Suppressor macrophage (primary cell): ENCODE data around the gene CCDC97.
"Not testable (repeated sequence)": the region's sequence is repeated elsewhere in the genome, so short reads cannot be mapped to it uniquely, and the experiment has no call there.

Source experiments
- DNase-seq, 4 experiments: peaks; one replicate each; pipeline ENCODE4 v3.0.0-alpha.2; 2020 to 2022
- total RNA-seq, 17 experiments: gene quantifications; one replicate each; lab custom pipeline; 2026; ENCODE audit warnings: mixed read lengths in 6 of 17, inconsistent platforms in 3 of 17; lab: John Stamatoyannopoulos, UW

CCDC97 gene
- total RNA-seq, result 3.3 to 24.6 (median 13.6) reads per million in 17 experiments

GRCh38 chr19:41310033-41310831, at the start of gene CCDC97:
TSS of gene CCDC97 (plus strand) at chr19:41310172. CDS start at chr19:41310311, 139 bp downstream.
- DNase-seq, result peak; percentile 90 to 96 (median 94)

- no peak for DNase-seq
Measured at GRCh38 chr19:41261474-41262190, 48.3 kb upstream of the CCDC97 start.

GRCh38 chr19:41263042-41263849, 46.7 kb upstream of the CCDC97 start:
- DNase-seq, result peak; percentile 70 to 92 (median 83)

GRCh38 chr19:41263850-41264580, 46.0 kb upstream of the CCDC97 start, which contains the start of gene HNRNPUL1:
TSS of gene HNRNPUL1 (plus strand) at chr19:41264372. CDS start at chr19:41264504, 132 bp downstream.
- DNase-seq, result peak; percentile 99 to 100 (median 100)

- peak; percentile 19 to 54 (median 41) for DNase-seq
Measured at GRCh38 chr19:41264581-41265394, 45.2 kb upstream of the CCDC97 start.

GRCh38 chr19:41265395-41266153, 44.4 kb upstream of the CCDC97 start:
- DNase-seq, result peak in 3 of 4 experiments; percentile 10 to 29 (median 12)

GRCh38 chr19:41269055-41269454, 40.9 kb upstream of the CCDC97 start:
- DNase-seq, result no peak

- no peak for DNase-seq
Measured at GRCh38 chr19:41269571-41269970, 40.4 kb upstream of the CCDC97 start.

- no peak for DNase-seq
Measured at GRCh38 chr19:41273076-41273475, 36.9 kb upstream of the CCDC97 start.

GRCh38 chr19:41274802-41275201, 35.2 kb upstream of the CCDC97 start:
- DNase-seq, result no peak

GRCh38 chr19:41276231-41276630, 33.7 kb upstream of the CCDC97 start:
- DNase-seq, result no peak

GRCh38 chr19:41278478-41278877, 31.5 kb upstream of the CCDC97 start:
- no peak for DNase-seq

- no peak for DNase-seq
Measured at GRCh38 chr19:41288673-41289530, 21.1 kb upstream of the CCDC97 start.

- DNase-seq, result not testable (repeated sequence)
Measured at GRCh38 chr19:41289814-41290213, 20.2 kb upstream of the CCDC97 start.

GRCh38 chr19:41294393-41294792, 15.6 kb upstream of the CCDC97 start:
- DNase-seq, result no peak

- DNase-seq, result no peak
Measured at GRCh38 chr19:41295499-41295898, 14.5 kb upstream of the CCDC97 start.

- DNase-seq, result no peak
Measured at GRCh38 chr19:41296433-41296871, 13.5 kb upstream of the CCDC97 start.

- no peak for DNase-seq
Measured at GRCh38 chr19:41297628-41298347, 12.2 kb upstream of the CCDC97 start.
